Measurements from ENCODE around the gene KY.

The KY gene

GRCh38 chr3:134658555-134658954 lies 7.7 kb upstream of the KY start:
- no peak for TF ChIP-seq CTCF (IDR thresholded peaks at IDR 0.05; ENCODE audit: control extremely low read depth, extremely low read depth, low read depth, missing control alignments)
- no peak for DNase-seq (ENCODE audit: extremely low spot score)
- ChIA-PET POLR2A (no interaction called here), CTCF (interaction anchor here (1.0 to 2.5 kb wide), 3 partner anchors 12 to 18 kb away, joined by 3 to 6 read pairs (median 3); no protein-coding TSS in a partner anchor)

GRCh38 chr3:134656211-134656800 lies 5.5 kb upstream of the KY start:
- POLR2A ChIA-PET = no interaction called here
- CTCF ChIA-PET = interaction anchor here (0.9 kb wide), 1 partner anchor 55 kb away, joined by 3 read pairs; no protein-coding TSS in a partner anchor
- no peak for DNase-seq (ENCODE audit: extremely low spot score)

GRCh38 chr3:134655706-134656105 lies 4.9 kb upstream of the KY start:
- ChIA-PET CTCF (interaction anchor here (0.9 to 1.1 kb wide), 2 partner anchors 19 to 55 kb away, joined by 3 read pairs; no protein-coding TSS in a partner anchor), POLR2A (no interaction called here)
- no peak for DNase-seq (ENCODE audit: extremely low spot score)

More at GRCh38 chr3:134656211-134656800, 5.5 kb upstream of the KY start:
- no peak for TF ChIP-seq CTCF (IDR thresholded peaks at IDR 0.05; ENCODE audit: control extremely low read depth, extremely low read depth, low read depth, missing control alignments)

GRCh38 chr3:134654031-134654430 lies 3.2 kb upstream of the KY start:
- POLR2A ChIA-PET = no interaction called here
- TF ChIP-seq CTCF (IDR thresholded peaks at IDR 0.05; ENCODE audit: control extremely low read depth, extremely low read depth, low read depth, missing control alignments) = no peak
- DNase-seq (ENCODE audit: extremely low spot score) = no peak
- CTCF ChIA-PET = no interaction called here

More at GRCh38 chr3:134655706-134656105, 4.9 kb upstream of the KY start:
- no peak for TF ChIP-seq CTCF (IDR thresholded peaks at IDR 0.05; ENCODE audit: control extremely low read depth, extremely low read depth, low read depth, missing control alignments)

- ChIA-PET CTCF (no interaction called here), POLR2A (no interaction called here)
- no peak for DNase-seq (ENCODE audit: extremely low spot score)
- TF ChIP-seq CTCF (IDR thresholded peaks at IDR 0.05; ENCODE audit: control extremely low read depth, extremely low read depth, low read depth, missing control alignments) = no peak
Measured at GRCh38 chr3:134652886-134653630, 2.2 kb upstream of the KY start.

- POLR2A ChIA-PET = no interaction called here
- CTCF ChIA-PET = no interaction called here
- no peak for DNase-seq (ENCODE audit: extremely low spot score)
- TF ChIP-seq CTCF (IDR thresholded peaks at IDR 0.05; ENCODE audit: control extremely low read depth, extremely low read depth, low read depth, missing control alignments) = no peak
Measured at GRCh38 chr3:134652409-134652831, 1.6 kb upstream of the KY start.
